ENCODE results near the gene MAPKAP1. TPM values are rescaled to one million over a fixed set of nuclear protein-coding genes. Genes with fewer than 3 reads are reported as not detected.

The MAPKAP1 gene
- total and polyA plus RNA-seq, 9 of the 15 experiments (the other 6 are each of a cell fraction or from before 2014, with no cell fraction given), result 2.6 to 82.1 (median 61.1) TPM

GRCh38 chr9:125626187-125626586, 80.8 kb downstream of the MAPKAP1 start (continued):
- TF ChIP-seq HINFP (tag; conservative IDR thresholded peaks at IDR 0.05; ENCODE audit: low read depth) (no peak), ZNF134 (CRISPR knock-in tag; conservative IDR thresholded peaks at IDR 0.05) (no peak), FOSL1 (tag; conservative IDR thresholded peaks at IDR 0.05) (peak; percentile 94), TCF7 (IDR thresholded peaks at IDR 0.05; ENCODE audit: borderline replicate concordance) (no peak), WHSC1 (IDR thresholded peaks at IDR 0.05; ENCODE audit: low read length) (no peak), RERE (CRISPR knock-in tag; IDR thresholded peaks at IDR 0.05; ENCODE audit: borderline replicate concordance) (no peak), LCOR (CRISPR knock-in tag; IDR thresholded peaks at IDR 0.05) (no peak), SMARCE1 (IDR thresholded peaks at IDR 0.05) (peak; percentile 63; the same call in 1 of the 2 replicates), ZNF586 (CRISPR knock-in tag; conservative IDR thresholded peaks at IDR 0.05) (no peak), YBX1 (IDR thresholded peaks at IDR 0.05) (no peak), PHB2 (IDR thresholded peaks at IDR 0.05; ENCODE audit: low read depth) (no peak), MTF1 (CRISPR knock-in tag; IDR thresholded peaks at IDR 0.05; ENCODE audit: borderline replicate concordance) (no peak)
- TF ChIP-seq, protein P1, sequence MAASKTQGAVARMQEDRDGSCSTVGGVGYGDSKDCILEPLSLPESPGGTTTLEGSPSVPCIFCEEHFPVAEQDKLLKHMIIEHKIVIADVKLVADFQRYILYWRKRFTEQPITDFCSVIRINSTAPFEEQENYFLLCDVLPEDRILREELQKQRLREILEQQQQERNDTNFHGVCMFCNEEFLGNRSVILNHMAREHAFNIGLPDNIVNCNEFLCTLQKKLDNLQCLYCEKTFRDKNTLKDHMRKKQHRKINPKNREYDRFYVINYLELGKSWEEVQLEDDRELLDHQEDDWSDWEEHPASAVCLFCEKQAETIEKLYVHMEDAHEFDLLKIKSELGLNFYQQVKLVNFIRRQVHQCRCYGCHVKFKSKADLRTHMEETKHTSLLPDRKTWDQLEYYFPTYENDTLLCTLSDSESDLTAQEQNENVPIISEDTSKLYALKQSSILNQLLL (CRISPR knock-in tag; IDR thresholded peaks at IDR 0.05; ENCODE audit: borderline replicate concordance), result no peak
- TF ChIP-seq, protein P2, sequence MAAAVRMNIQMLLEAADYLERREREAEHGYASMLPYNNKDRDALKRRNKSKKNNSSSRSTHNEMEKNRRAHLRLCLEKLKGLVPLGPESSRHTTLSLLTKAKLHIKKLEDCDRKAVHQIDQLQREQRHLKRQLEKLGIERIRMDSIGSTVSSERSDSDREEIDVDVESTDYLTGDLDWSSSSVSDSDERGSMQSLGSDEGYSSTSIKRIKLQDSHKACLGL (CRISPR knock-in tag; IDR thresholded peaks at IDR 0.05; ENCODE audit: borderline replicate concordance, poor library complexity, severe bottlenecking), result no peak
- TF ChIP-seq, protein P3, sequence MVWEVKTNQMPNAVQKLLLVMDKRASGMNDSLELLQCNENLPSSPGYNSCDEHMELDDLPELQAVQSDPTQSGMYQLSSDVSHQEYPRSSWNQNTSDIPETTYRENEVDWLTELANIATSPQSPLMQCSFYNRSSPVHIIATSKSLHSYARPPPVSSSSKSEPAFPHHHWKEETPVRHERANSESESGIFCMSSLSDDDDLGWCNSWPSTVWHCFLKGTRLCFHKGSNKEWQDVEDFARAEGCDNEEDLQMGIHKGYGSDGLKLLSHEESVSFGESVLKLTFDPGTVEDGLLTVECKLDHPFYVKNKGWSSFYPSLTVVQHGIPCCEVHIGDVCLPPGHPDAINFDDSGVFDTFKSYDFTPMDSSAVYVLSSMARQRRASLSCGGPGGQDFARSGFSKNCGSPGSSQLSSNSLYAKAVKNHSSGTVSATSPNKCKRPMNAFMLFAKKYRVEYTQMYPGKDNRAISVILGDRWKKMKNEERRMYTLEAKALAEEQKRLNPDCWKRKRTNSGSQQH (CRISPR knock-in tag; IDR thresholded peaks at IDR 0.05), result no peak
- TF ChIP-seq, protein P4, sequence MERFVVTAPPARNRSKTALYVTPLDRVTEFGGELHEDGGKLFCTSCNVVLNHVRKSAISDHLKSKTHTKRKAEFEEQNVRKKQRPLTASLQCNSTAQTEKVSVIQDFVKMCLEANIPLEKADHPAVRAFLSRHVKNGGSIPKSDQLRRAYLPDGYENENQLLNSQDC (CRISPR knock-in tag; IDR thresholded peaks at IDR 0.05), result no peak

Measured in K562 (cell line).